Fibroblast of skin of left biceps (primary cell): ENCODE data around the gene MON2.
A peak's percentile ranks its signal among the peaks of the same experiment; 100 is the strongest.
"Not testable (repeated sequence)": the region's sequence is repeated elsewhere in the genome, so short reads cannot be mapped to it uniquely, and the experiment has no call there.

Experiments
- DNase-seq, 2 experiments: peaks; one replicate each; pipeline ENCODE4 v3.0.0-alpha.2; 2013; ENCODE audit warnings: low read depth in 2 of 2

MON2 gene

GRCh38 chr12:62481843-62482540 is 15.4 kb downstream of the MON2 start:
- no peak for DNase-seq

GRCh38 chr12:62482769-62483168 is 16.1 kb downstream of the MON2 start:
- no peak for DNase-seq

- DNase-seq, result peak; percentile 19 to 20
Observed at GRCh38 chr12:62484233-62484632, 17.6 kb downstream of the MON2 start.

GRCh38 chr12:62505786-62506185 is 39.2 kb downstream of the MON2 start:
- no peak for DNase-seq

GRCh38 chr12:62512901-62513300 is 46.3 kb downstream of the MON2 start:
- no peak for DNase-seq

- DNase-seq, result not testable (repeated sequence)
Observed at GRCh38 chr12:62514080-62514479, 47.5 kb downstream of the MON2 start.

- DNase-seq, result no peak
Observed at GRCh38 chr12:62516927-62517326, 50.3 kb downstream of the MON2 start.

- DNase-seq, result no peak
Observed at GRCh38 chr12:62517887-62518286, 51.3 kb downstream of the MON2 start.

GRCh38 chr12:62519043-62519442 is 52.4 kb downstream of the MON2 start:
- no peak for DNase-seq

GRCh38 chr12:62520361-62520760 is 53.7 kb downstream of the MON2 start:
- no peak for DNase-seq

GRCh38 chr12:62522984-62523383 is 56.4 kb downstream of the MON2 start:
- no peak for DNase-seq

GRCh38 chr12:62523619-62524018 is 57.0 kb downstream of the MON2 start:
- DNase-seq, result no peak

GRCh38 chr12:62525271-62525670 is 58.6 kb downstream of the MON2 start:
- no peak for DNase-seq

- DNase-seq, result peak; percentile 81 to 84
Observed at GRCh38 chr12:62530596-62530995, 64.0 kb downstream of the MON2 start.

- DNase-seq, result no peak
Observed at GRCh38 chr12:62532333-62532732, 65.7 kb downstream of the MON2 start.

- no peak for DNase-seq
Observed at GRCh38 chr12:62533087-62533754, 66.6 kb downstream of the MON2 start.

- no peak for DNase-seq
Observed at GRCh38 chr12:62533755-62534107, 67.1 kb downstream of the MON2 start.

- DNase-seq, result no peak
Observed at GRCh38 chr12:62536546-62536945, 69.9 kb downstream of the MON2 start.

GRCh38 chr12:62537551-62537950 is 70.9 kb downstream of the MON2 start:
- DNase-seq, result peak; percentile 74 to 75

GRCh38 chr12:62540354-62540753 is 73.7 kb downstream of the MON2 start:
- no peak for DNase-seq

GRCh38 chr12:62542814-62543213 is 76.2 kb downstream of the MON2 start:
- no peak for DNase-seq

GRCh38 chr12:62543324-62543723 is 76.7 kb downstream of the MON2 start:
- no peak for DNase-seq

GRCh38 chr12:62543741-62544140 is 77.1 kb downstream of the MON2 start:
- DNase-seq, result no peak
